Measurements from ENCODE around the gene CCL26.

CCL26 gene

DNA sequence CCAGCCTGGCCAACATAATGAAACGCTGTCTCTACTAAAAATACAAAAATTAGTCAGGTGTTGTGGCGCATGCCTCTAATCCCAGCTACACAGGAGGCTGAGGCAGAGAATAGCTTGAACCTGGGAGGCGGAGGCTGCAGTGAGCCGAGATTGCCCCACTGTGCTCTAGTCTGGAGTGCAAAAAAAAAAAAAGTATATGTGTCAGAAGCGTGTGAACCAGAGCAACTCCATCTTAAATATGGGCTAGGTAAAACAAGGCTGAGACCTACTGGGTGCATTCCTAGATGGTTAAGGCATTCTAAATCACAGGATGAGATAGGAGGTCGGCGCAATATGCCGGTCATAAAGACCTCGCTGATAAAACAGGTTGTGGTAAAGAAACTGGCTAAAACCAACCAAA is 35.4 kb upstream of the CCL26 start:
- no peak for DNase-seq (ENCODE audit: low spot score)
- in situ Hi-C loops (cut with MboI; ENCODE audit: low pct_unique_long_range_greater_than_20kb, low sequenced_read_pairs, unreplicated experiment), result no loop called here
- TF ChIP-seq, protein P1, sequence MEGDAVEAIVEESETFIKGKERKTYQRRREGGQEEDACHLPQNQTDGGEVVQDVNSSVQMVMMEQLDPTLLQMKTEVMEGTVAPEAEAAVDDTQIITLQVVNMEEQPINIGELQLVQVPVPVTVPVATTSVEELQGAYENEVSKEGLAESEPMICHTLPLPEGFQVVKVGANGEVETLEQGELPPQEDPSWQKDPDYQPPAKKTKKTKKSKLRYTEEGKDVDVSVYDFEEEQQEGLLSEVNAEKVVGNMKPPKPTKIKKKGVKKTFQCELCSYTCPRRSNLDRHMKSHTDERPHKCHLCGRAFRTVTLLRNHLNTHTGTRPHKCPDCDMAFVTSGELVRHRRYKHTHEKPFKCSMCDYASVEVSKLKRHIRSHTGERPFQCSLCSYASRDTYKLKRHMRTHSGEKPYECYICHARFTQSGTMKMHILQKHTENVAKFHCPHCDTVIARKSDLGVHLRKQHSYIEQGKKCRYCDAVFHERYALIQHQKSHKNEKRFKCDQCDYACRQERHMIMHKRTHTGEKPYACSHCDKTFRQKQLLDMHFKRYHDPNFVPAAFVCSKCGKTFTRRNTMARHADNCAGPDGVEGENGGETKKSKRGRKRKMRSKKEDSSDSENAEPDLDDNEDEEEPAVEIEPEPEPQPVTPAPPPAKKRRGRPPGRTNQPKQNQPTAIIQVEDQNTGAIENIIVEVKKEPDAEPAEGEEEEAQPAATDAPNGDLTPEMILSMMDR (IDR thresholded peaks at IDR 0.05; ENCODE audit: extremely low read depth, insufficient read depth, missing control alignments), result no peak

- in situ Hi-C loops (cut with MboI; ENCODE audit: low pct_unique_long_range_greater_than_20kb, low sequenced_read_pairs, unreplicated experiment), result no loop called here
- DNase-seq (ENCODE audit: low spot score), result no peak
- TF ChIP-seq, protein P1 (IDR thresholded peaks at IDR 0.05; ENCODE audit: extremely low read depth, insufficient read depth, missing control alignments), result no peak
Observed at GRCh38 chr7:75806560-75807307, 34.7 kb upstream of the CCL26 start.

GRCh38 chr7:75804705-75805104 is 32.7 kb upstream of the CCL26 start:
- DNase-seq (ENCODE audit: low spot score), result no peak
- TF ChIP-seq, protein P1 (IDR thresholded peaks at IDR 0.05; ENCODE audit: extremely low read depth, insufficient read depth, missing control alignments), result no peak
- in situ Hi-C loops (cut with MboI; ENCODE audit: low pct_unique_long_range_greater_than_20kb, low sequenced_read_pairs, unreplicated experiment), result no loop called here

DNA sequence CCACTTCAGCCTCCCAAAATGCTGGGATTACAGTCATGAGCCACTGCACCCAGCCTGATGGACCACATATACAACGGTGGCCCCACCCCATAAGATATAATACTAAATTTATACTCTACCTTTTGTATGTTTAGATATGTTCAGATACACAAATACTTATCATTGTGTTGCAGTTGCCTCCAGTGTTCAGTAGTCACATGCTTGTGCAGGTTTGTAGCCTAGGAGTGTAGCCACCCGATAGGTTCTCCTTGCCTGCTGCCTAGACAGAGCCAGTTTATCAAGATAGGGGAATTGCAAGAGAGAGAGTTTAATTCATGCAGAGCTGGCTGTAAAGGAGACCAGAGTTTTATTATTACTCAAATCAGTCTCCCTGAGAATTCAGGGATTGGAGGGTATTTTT is 32.0 kb upstream of the CCL26 start:
- TF ChIP-seq, protein P1 (IDR thresholded peaks at IDR 0.05; ENCODE audit: extremely low read depth, insufficient read depth, missing control alignments), result no peak
- in situ Hi-C loops (cut with MboI; ENCODE audit: low pct_unique_long_range_greater_than_20kb, low sequenced_read_pairs, unreplicated experiment), result no loop called here
- DNase-seq (ENCODE audit: low spot score), result no peak

- DNase-seq (ENCODE audit: low spot score), result no peak
- in situ Hi-C loops (cut with MboI; ENCODE audit: low pct_unique_long_range_greater_than_20kb, low sequenced_read_pairs, unreplicated experiment), result no loop called here
- TF ChIP-seq, protein P1 (IDR thresholded peaks at IDR 0.05; ENCODE audit: extremely low read depth, insufficient read depth, missing control alignments), result no peak
Observed at GRCh38 chr7:75802552-75802821, 30.5 kb upstream of the CCL26 start.

- TF ChIP-seq, protein P1 (IDR thresholded peaks at IDR 0.05; ENCODE audit: extremely low read depth, insufficient read depth, missing control alignments), result no peak
- no peak for DNase-seq (ENCODE audit: low spot score)
- in situ Hi-C loops (cut with MboI; ENCODE audit: low pct_unique_long_range_greater_than_20kb, low sequenced_read_pairs, unreplicated experiment), result no loop called here
Observed at GRCh38 chr7:75798770-75799169, 26.8 kb upstream of the CCL26 start.
